ENCODE measurements around the gene ZNF668. TPM values are rescaled to one million over a fixed set of nuclear protein-coding genes. Genes with fewer than 3 reads are reported as not detected.
"Not testable (repeated sequence)": the region's sequence is repeated elsewhere in the genome, so short reads cannot be mapped to it uniquely, and the experiment has no call there.

The ZNF668 gene
- total RNA-seq, 1 donor from 2014 or later = 8.2 TPM

DNA sequence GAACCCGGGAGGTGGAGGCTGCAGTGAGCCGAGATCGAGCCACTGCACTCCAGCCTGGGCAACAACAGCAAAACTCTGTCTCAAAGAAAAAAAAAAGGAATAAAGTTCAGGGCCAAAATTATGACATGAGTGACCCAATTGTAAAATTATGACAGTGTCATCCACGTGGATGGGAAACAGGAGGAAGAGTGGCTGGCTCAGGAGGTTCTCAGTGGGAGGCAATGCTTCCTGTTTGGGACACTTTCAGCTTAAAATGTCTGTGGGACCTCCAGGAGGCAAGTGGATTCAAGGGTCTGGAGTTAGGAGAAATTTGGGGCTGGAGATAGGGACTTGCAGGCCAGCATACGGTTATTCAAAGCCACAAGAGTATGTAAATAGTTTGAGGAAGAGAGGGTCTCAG is 48.7 kb downstream of the ZNF668 start:
- no peaks in the 10 kb centered on the region for H3K27me3 ChIP-seq (ENCODE audit: low read depth)
- intact Hi-C loops (cut with DNase I) = no loop called here
- DNase-seq (no peak), ATAC-seq (peak; percentile 72 to 73)
- TF ChIP-seq, protein P1, sequence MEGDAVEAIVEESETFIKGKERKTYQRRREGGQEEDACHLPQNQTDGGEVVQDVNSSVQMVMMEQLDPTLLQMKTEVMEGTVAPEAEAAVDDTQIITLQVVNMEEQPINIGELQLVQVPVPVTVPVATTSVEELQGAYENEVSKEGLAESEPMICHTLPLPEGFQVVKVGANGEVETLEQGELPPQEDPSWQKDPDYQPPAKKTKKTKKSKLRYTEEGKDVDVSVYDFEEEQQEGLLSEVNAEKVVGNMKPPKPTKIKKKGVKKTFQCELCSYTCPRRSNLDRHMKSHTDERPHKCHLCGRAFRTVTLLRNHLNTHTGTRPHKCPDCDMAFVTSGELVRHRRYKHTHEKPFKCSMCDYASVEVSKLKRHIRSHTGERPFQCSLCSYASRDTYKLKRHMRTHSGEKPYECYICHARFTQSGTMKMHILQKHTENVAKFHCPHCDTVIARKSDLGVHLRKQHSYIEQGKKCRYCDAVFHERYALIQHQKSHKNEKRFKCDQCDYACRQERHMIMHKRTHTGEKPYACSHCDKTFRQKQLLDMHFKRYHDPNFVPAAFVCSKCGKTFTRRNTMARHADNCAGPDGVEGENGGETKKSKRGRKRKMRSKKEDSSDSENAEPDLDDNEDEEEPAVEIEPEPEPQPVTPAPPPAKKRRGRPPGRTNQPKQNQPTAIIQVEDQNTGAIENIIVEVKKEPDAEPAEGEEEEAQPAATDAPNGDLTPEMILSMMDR (IDR thresholded peaks at IDR 0.05) = no peak
- no peaks in the 10 kb centered on the region for H3K36me3 ChIP-seq
- no peaks in the 10 kb centered on the region for H3K9me3 ChIP-seq
- H3K4me1 ChIP-seq = no peaks in the 10 kb centered on the region
- no peak overlapping the region for H3K4me3 ChIP-seq
- peak overlapping the region; percentile 46 for H3K27ac ChIP-seq

DNA sequence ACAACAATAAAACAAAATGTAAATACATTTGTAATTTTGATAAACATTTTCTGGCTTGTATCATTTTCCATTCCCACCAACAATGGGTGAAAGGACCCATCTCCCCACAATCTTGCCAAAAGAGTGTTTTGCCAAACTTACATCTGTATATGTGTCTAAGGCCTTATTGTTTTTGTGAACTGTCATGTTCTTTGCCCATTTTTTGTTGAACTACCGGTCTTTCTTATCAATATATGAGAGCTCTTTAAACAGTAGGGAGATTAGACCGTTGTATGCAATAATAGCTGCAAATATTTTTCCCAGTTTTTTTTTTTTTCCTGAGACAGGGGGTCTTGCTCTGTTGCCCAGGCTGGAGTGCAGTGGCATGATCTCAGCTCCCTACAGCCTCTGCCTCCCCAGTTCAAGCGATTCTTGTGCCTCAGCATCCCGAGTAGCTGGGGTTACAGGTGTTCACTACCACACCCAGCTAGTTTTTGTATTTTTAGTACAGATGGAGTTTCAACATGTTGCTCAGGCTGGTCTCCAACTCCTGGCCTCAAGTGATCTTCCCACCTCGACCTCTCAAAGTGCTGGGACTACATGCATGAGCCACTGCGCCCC is 50.3 kb downstream of the ZNF668 start:
- H3K36me3 ChIP-seq = no peaks in the 10 kb centered on the region
- ATAC-seq (no peak), DNase-seq (no peak)
- H3K4me1 ChIP-seq = no peaks in the 10 kb centered on the region
- TF ChIP-seq, protein P1 (IDR thresholded peaks at IDR 0.05) = no peak
- H3K9me3 ChIP-seq = no peaks in the 10 kb centered on the region
- intact Hi-C loops (cut with DNase I) = no loop called here
- no peak overlapping the region for H3K4me3 ChIP-seq
- no peaks in the 10 kb centered on the region for H3K27me3 ChIP-seq (ENCODE audit: low read depth)
- H3K27ac ChIP-seq = no peak overlapping the region

DNA sequence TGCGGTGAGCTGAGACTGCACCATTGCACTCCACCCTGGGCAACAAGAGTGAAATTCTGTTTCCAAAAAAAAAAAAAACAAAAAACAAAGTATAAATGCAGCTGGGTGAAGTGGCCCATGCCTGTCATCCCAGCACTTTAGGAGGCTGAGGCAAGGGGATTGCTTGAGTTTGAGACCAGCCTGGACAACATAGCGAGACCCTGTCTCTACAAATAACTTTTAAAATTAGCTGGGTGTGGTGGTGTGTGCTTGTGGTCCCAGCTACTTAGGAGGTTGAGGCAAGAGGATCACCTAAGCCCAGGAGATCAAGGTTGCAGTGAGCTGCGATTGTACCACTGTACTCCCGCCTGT is 50.8 kb downstream of the ZNF668 start:
- no peaks in the 10 kb centered on the region for H3K4me1 ChIP-seq
- H3K27me3 ChIP-seq (ENCODE audit: low read depth) = no peaks in the 10 kb centered on the region
- DNase-seq = no peak
- intact Hi-C loops (cut with DNase I) = no loop called here
- no peak overlapping the region for H3K4me3 ChIP-seq
- no peak for ATAC-seq
- TF ChIP-seq, protein P1 (IDR thresholded peaks at IDR 0.05) = no peak
- no peak overlapping the region for H3K27ac ChIP-seq
- no peaks in the 10 kb centered on the region for H3K9me3 ChIP-seq
- H3K36me3 ChIP-seq = no peaks in the 10 kb centered on the region

DNA sequence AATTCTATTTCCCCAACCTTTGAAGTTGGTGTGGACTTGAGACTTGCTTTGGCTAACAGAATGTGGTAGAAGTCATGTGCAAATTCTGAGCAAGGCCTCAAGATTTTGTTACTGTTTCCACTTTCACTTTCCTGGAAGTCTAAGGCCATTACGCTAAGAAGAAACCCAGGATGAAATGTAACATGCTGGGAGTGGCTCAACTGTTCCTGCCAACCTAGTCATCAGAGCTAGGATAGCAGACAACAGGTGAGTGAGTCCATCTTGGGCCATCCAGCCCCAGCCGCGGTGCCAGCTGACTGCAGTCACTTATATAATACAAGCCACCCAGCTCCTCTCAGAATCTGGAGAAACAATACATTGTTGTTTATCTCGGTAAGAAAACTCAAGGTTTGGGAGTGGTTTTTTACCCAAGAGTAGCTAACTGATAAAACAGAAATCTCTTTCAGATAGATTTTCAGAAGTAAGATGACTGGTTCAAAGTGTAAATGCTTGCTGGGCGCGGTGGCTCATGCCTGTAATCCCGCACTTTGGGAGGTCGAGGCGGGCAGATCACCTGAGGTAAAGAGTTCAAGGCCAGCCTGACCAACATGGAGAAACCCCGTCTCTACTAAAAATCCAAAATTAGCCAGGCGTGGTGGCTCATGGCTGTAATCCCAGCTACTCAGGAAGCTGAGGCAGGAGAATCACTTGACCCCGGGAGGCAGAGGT is 51.3 kb downstream of the ZNF668 start:
- intact Hi-C loops (cut with DNase I) = no loop called here
- Histone ChIP-seq H3K36me3 (no peaks in the 10 kb centered on the region), H3K4me1 (no peaks in the 10 kb centered on the region), H3K27me3 (ENCODE audit: low read depth) (no peaks in the 10 kb centered on the region), H3K4me3 (no peak overlapping the region), H3K27ac (no peak overlapping the region), H3K9me3 (no peaks in the 10 kb centered on the region)
- TF ChIP-seq, protein P1 (IDR thresholded peaks at IDR 0.05) = no peak
- DNase-seq (no peak), ATAC-seq (no peak)

DNA sequence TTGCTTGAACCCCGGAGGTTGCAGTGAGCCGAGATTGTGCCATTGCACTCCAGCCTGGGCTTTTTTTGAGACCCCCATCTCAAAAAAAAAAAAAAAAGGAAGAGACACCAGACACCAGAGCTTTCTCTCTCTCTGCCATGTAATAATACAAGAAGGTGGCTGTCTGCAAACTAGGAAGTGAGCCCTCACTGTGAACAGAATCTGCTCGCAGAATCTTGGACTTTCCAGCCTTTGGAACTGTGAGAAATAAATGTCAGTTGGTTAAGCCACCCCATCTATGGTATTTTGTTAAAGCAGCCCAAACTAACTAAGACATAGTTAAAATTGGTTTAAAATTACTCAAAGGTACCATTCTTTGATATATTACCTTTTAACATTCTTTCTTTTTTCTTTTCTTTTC is 53.5 kb downstream of the ZNF668 start:
- intact Hi-C loops (cut with DNase I) = no loop called here

DNA sequence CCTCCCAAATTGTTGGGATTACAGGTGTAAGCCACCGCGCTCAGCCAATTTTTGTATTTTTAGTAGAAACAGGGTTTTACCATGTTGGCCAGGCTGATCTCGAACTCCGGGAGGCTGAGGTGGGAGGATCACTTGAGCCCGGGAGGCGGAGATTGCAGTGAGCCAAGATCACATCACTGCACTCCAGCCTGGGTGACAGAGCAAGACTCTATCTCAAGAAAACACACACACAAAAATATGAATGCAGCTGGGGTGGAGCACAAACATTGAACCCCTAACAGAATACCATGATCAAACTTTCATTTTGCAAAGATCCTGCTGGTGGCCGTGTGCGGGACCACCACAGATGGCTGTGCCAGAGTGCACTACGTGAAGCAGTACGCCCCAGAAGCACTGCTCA is 56.3 kb downstream of the ZNF668 start:
- H3K27me3 ChIP-seq (ENCODE audit: low read depth); ATAC-seq; intact Hi-C loops (cut with DNase I); DNase-seq; H3K4me1 ChIP-seq; H3K36me3 ChIP-seq; H3K9me3 ChIP-seq; H3K4me3 ChIP-seq; H3K27ac ChIP-seq: not testable (repeated sequence)

More for the DNA sequence above, 53.5 kb downstream of the ZNF668 start:
- Histone ChIP-seq H3K4me1 (no peaks in the 10 kb centered on the region), H3K36me3 (no peaks in the 10 kb centered on the region), H3K27ac (no peak overlapping the region), H3K9me3 (no peaks in the 10 kb centered on the region), H3K4me3 (no peak overlapping the region), H3K27me3 (ENCODE audit: low read depth) (peaks cover 6% of the 10 kb centered on the region)
- ATAC-seq = no peak
- DNase-seq = no peak
- TF ChIP-seq, protein P1 (IDR thresholded peaks at IDR 0.05) = no peak
